K562 (cell line): ENCODE data around the gene RNF17. TPM values are rescaled to one million over a fixed set of nuclear protein-coding genes. Genes with fewer than 3 reads are reported as not detected.

Source experiments
- ATF1 ChIP-seq, 2 experiments: fragments of 450-650 bp in 1 of 2; IDR thresholded peaks; 2 replicates each; pipeline ENCODE4 v1.6.1; 2016; ENCODE audit warnings: missing compliant biosample characterization in 1 of 2, missing genetic modification characterization in 1 of 2
- ATF7 ChIP-seq: fragments of 450-650 bp; IDR thresholded peaks from 2 replicates; pipeline ENCODE4 v1.7.1; 2014; ENCODE audit warnings: mild to moderate bottlenecking, moderate library complexity
- EP300 ChIP-seq: IDR thresholded peaks from 2 replicates; pipeline ENCODE4 v1.6.1; 2012; ENCODE audit warnings: low read length, improper control_type of control experiment
- ETV5 ChIP-seq: sonication (generic); formaldehyde crosslinking; IDR thresholded peaks from 2 replicates; pipeline ENCODE4 v1.4.0; 2020; ENCODE audit warnings: low read depth, mild to moderate bottlenecking, missing genetic modification reagents
- EWSR1 ChIP-seq: fragments of 450-650 bp; IDR thresholded peaks from 2 replicates; pipeline ENCODE4 v1.6.1; 2018; ENCODE audit warnings: borderline replicate concordance, mild to moderate bottlenecking, low read depth, moderate library complexity; ENCODE audit not compliant: partially characterized antibody
- FOSL1 ChIP-seq: fragments of 200-800 bp; sonication (Bioruptor generic); conservative IDR thresholded peaks from 2 replicates; pipeline ENCODE4 v1.6.1; 2016; ENCODE audit warnings: missing genetic modification characterization, missing compliant biosample characterization
- PCBP1 ChIP-seq: fragments of 200-400 bp; formaldehyde crosslinking; IDR thresholded peaks from 2 replicates; pipeline ENCODE4 v1.6.1; 2018; ENCODE audit warnings: mild to moderate bottlenecking, low read depth, low read length; ENCODE audit not compliant: poor library complexity, severe bottlenecking
- RBM17 ChIP-seq: fragments of 200-400 bp; formaldehyde crosslinking; IDR thresholded peaks from 2 replicates; pipeline ENCODE4 v1.6.1; 2017; ENCODE audit warnings: low read depth, mild to moderate bottlenecking, low read length, borderline replicate concordance
- TBP ChIP-seq: optimal IDR thresholded peaks from 2 replicates; pipeline ENCODE3; 2011; ENCODE audit warnings: low read depth, low read length, improper control_type of control experiment
- ZNF12 ChIP-seq: sonication (generic); formaldehyde crosslinking; IDR thresholded peaks from 2 replicates; pipeline ENCODE4 v1.4.0; 2020; ENCODE audit warnings: mild to moderate bottlenecking, missing genetic modification reagents
- ZNF197 ChIP-seq: fragments of 200-800 bp; sonication (Bioruptor generic); IDR thresholded peaks from 2 replicates; pipeline ENCODE4 v1.6.1; 2016; ENCODE audit warnings: low read depth, missing genetic modification characterization, missing compliant biosample characterization
- ZNF212 ChIP-seq: fragments of 450-650 bp; formaldehyde crosslinking; IDR thresholded peaks from 2 replicates; pipeline ENCODE4 v1.4.0; 2020; ENCODE audit warnings: mild to moderate bottlenecking
- ZNF239 ChIP-seq: fragments of 250-450 bp; sonication (Bioruptor Pico); IDR thresholded peaks from 2 replicates; pipeline ENCODE4 v1.4.0; 2020; ENCODE audit warnings: mild to moderate bottlenecking
- ZNF717 ChIP-seq: fragments of 250-450 bp; sonication (Bioruptor Pico); IDR thresholded peaks from 2 replicates; pipeline ENCODE4 v1.5.0; 2021
- ZNF778 ChIP-seq: fragments of 450-650 bp; formaldehyde crosslinking; IDR thresholded peaks from 2 replicates; pipeline ENCODE4 v1.4.0; 2020; ENCODE audit warnings: mild to moderate bottlenecking, moderate library complexity
- polyA plus RNA-seq, 8 experiments: library from polyadenylated mRNA; depleted of rRNA in 4 of 8; stranded (reverse) in 5 of 8; unstranded in 3 of 8; fragments of >200 nt; fragmentation: Nextera tagmentation in 2 of 8; fragmentation: Illumina TruSeq in 1 of 8; extraction: Ambion mirVana in 2 of 8; extraction: Trizol in 1 of 8; gene quantifications; 2 replicates each; pipeline versions ENCODE4 v1.2.1 to v1.2.3, GENCODE V29; 2011 to 2014; ENCODE audit warnings: inconsistent platforms in 1 of 8, missing spikeins in 1 of 8
- total RNA-seq, 7 experiments: library from RNA; depleted of rRNA in 6 of 7; stranded (reverse); fragments of >200 nt in 6 of 7; fragmentation: Illumina TruSeq in 2 of 7; extraction: Trizol in 2 of 7; gene quantifications; 2 replicates each; pipeline versions ENCODE4 v1.2.1 to v1.2.3, GENCODE V29; 2011 to 2021; ENCODE audit warnings: low replicate concordance in 1 of 7
- TF ChIP-seq, protein P1 (sequence below): sonication (generic); formaldehyde crosslinking; IDR thresholded peaks from 2 replicates; pipeline ENCODE4 v1.8.1; 2023; ENCODE audit warnings: mild to moderate bottlenecking, missing genetic modification reagents
- TF ChIP-seq, protein P2 (sequence below), 2 experiments: fragments of 450-650 bp in 1 of 2; sonication (generic) in 1 of 2; formaldehyde crosslinking; conservative IDR thresholded peaks; 2 replicates each; pipeline versions ENCODE4 v1.4.0 to v1.8.1; 2020 to 2022; ENCODE audit warnings: mild to moderate bottlenecking in 1 of 2, missing genetic modification reagents in 1 of 2
- TF ChIP-seq, protein P3 (sequence below): IDR thresholded peaks from 2 replicates; pipeline ENCODE4 v1.6.1; 2016; ENCODE audit warnings: missing genetic modification characterization, missing compliant biosample characterization
- TF ChIP-seq, protein P4 (sequence below): sonication (generic); formaldehyde crosslinking; IDR thresholded peaks from 2 replicates; pipeline ENCODE4 v1.8.1; 2023; ENCODE audit warnings: mild to moderate bottlenecking, missing genetic modification reagents

Gene RNF17
- total and polyA plus RNA-seq, 9 of the 15 experiments (the other 6 are each of a cell fraction or from before 2014, with no cell fraction given), result 0.11 to 0.90 (median 0.58) TPM

DNA sequence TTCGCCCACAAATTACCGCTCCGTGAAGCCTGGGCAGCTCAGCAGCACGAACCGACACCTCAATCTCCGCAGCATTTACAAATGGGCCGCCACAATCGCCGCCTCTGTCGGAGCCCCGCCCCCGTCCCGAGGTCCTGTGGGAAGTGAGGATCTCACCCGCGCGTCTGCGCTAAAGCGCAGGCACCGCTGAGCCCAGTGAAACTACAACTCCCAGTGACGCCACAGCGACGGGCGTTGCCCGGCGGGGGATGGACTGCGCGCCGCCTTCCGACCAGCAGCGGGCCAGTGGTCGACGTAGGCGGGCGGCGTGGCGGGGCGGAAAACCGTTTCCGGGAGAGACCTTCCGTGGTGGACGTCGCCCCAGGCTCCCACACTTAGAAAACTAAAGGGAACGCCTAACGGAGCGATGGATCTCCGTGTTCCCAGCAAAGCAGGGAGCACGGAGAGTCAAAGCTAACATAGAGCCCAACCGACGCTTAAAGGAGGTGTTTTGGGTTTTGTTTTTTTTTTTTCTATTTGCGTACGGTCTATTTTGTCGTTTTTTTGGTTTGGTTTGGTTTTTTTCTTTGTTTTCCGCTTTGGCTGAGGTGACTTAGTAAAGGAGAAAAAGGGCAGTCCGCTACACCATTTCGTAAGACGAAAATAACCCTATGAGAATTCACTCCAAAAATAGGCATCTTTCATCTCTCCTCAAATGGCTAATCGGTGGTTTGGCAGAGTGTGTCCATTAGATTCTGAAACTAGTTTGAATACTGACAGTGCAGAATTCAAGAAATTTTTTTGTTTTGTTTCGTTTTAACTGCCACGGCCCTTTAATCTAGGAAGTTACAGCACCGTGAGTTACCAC, 159.0 kb downstream of the RNF17 start (continued):
- TF ChIP-seq EP300 (peak; percentile 9; the same call in 1 of the 2 replicates), ETV5 (peak; percentile 72), ZNF778 (CRISPR knock-in tag) (no peak), ZNF197 (CRISPR knock-in tag) (peak; percentile 70; the same call in 1 of the 2 replicates), ZNF717 (CRISPR knock-in tag) (no peak), ZNF212 (CRISPR knock-in tag) (no peak), PCBP1 (no peak), ATF1 (CRISPR knock-in tag; IDR thresholded peaks at IDR 0.05) (no peak), ATF1 (tag; IDR thresholded peaks at IDR 0.05) (peak; percentile 93), EWSR1 (no peak), RBM17 (no peak), TBP (peak; percentile 74), ZNF239 (no peak), FOSL1 (tag) (peak; percentile 29; the same call in 1 of the 2 replicates), ZNF12 (CRISPR knock-in tag) (no peak), ATF7 (peak; percentile 79)
- TF ChIP-seq, protein P1, sequence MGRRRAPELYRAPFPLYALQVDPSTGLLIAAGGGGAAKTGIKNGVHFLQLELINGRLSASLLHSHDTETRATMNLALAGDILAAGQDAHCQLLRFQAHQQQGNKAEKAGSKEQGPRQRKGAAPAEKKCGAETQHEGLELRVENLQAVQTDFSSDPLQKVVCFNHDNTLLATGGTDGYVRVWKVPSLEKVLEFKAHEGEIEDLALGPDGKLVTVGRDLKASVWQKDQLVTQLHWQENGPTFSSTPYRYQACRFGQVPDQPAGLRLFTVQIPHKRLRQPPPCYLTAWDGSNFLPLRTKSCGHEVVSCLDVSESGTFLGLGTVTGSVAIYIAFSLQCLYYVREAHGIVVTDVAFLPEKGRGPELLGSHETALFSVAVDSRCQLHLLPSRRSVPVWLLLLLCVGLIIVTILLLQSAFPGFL (CRISPR knock-in tag), result no peak
- TF ChIP-seq, protein P2, sequence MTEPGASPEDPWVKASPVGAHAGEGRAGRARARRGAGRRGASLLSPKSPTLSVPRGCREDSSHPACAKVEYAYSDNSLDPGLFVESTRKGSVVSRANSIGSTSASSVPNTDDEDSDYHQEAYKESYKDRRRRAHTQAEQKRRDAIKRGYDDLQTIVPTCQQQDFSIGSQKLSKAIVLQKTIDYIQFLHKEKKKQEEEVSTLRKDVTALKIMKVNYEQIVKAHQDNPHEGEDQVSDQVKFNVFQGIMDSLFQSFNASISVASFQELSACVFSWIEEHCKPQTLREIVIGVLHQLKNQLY (CRISPR knock-in tag; conservative IDR thresholded peaks at IDR 0.05), result no peak
- TF ChIP-seq, protein P3, sequence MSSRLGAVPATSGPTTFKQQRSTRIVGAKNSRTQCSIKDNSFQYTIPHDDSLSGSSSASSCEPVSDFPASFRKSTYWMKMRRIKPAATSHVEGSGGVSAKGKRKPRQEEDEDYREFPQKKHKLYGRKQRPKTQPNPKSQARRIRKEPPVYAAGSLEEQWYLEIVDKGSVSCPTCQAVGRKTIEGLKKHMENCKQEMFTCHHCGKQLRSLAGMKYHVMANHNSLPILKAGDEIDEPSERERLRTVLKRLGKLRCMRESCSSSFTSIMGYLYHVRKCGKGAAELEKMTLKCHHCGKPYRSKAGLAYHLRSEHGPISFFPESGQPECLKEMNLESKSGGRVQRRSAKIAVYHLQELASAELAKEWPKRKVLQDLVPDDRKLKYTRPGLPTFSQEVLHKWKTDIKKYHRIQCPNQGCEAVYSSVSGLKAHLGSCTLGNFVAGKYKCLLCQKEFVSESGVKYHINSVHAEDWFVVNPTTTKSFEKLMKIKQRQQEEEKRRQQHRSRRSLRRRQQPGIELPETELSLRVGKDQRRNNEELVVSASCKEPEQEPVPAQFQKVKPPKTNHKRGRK, result no peak
- TF ChIP-seq, protein P4, sequence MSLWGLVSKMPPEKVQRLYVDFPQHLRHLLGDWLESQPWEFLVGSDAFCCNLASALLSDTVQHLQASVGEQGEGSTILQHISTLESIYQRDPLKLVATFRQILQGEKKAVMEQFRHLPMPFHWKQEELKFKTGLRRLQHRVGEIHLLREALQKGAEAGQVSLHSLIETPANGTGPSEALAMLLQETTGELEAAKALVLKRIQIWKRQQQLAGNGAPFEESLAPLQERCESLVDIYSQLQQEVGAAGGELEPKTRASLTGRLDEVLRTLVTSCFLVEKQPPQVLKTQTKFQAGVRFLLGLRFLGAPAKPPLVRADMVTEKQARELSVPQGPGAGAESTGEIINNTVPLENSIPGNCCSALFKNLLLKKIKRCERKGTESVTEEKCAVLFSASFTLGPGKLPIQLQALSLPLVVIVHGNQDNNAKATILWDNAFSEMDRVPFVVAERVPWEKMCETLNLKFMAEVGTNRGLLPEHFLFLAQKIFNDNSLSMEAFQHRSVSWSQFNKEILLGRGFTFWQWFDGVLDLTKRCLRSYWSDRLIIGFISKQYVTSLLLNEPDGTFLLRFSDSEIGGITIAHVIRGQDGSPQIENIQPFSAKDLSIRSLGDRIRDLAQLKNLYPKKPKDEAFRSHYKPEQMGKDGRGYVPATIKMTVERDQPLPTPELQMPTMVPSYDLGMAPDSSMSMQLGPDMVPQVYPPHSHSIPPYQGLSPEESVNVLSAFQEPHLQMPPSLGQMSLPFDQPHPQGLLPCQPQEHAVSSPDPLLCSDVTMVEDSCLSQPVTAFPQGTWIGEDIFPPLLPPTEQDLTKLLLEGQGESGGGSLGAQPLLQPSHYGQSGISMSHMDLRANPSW, result no peak
